IMR-90 (cell line): ENCODE results near the gene SESN3. TPM values are rescaled to one million over a fixed set of nuclear protein-coding genes. Genes with fewer than 3 reads are reported as not detected.

Source experiments
- ATAC-seq: fragments of 200-7000 bp; cut with Tn5 transposase; 2 replicates; pipeline ENCODE4 v1.9.1; 2020; ENCODE audit warnings: low read depth, mild to moderate bottlenecking, moderate library complexity
- BruUV-seq: library from RNA; stranded (reverse); fragments of 400-500 nt; replicated peaks from 2 replicates; lab custom pipeline; 2021; lab: Mats Ljungman, UMichigan
- CTCF ChIA-PET: fragments of 300-600 bp; formaldehyde crosslinking; extraction: SDS; loops from one replicate; lab custom pipeline; 2021; ENCODE audit warnings: antibody characterized with exemption; lab: Yijun Ruan, JAX
- POLR2A ChIA-PET: fragments of 300-600 bp; sonication (Branson Sonifier 250); formaldehyde crosslinking; loops from one replicate; lab custom pipeline; 2022; ENCODE audit warnings: antibody characterized with exemption; ENCODE audit not compliant: unreplicated experiment; lab: Charles Lee
- DNase-seq: peaks from one replicate; pipeline ENCODE4 v3.0.0; 2013
- H2AFZ ChIP-seq: replicated peaks from 2 replicates; pipeline ENCODE3; 2013; ENCODE audit warnings: low read length, mild to moderate bottlenecking; ENCODE audit not compliant: poor library complexity
- H2AK5ac ChIP-seq: 2 replicates; pipeline ENCODE4 v1.6.1; 2013; ENCODE audit warnings: low read depth, low read length, inconsistent platforms
- H2AK9ac ChIP-seq: replicated peaks from 2 replicates; pipeline ENCODE3; 2013; ENCODE audit warnings: mild to moderate bottlenecking, low read depth, low read length, moderate library complexity; ENCODE audit not compliant: poor library complexity
- H2BK120ac ChIP-seq: 2 replicates; pipeline ENCODE4 v1.6.1; 2013; ENCODE audit warnings: low read depth, low read length, inconsistent platforms
- H2BK15ac ChIP-seq: 3 replicates; pipeline ENCODE4 v1.6.1; 2013; ENCODE audit warnings: low read depth, low read length, inconsistent platforms
- H2BK20ac ChIP-seq: 2 replicates; pipeline ENCODE4 v1.6.1; 2013; ENCODE audit warnings: low read depth, mild to moderate bottlenecking, inconsistent platforms, low read length, moderate library complexity
- H2BK5ac ChIP-seq: 2 replicates; pipeline ENCODE4 v1.6.1; 2013; ENCODE audit warnings: mild to moderate bottlenecking, low read depth, low read length, inconsistent platforms; ENCODE audit not compliant: poor library complexity, severe bottlenecking
- H3K14ac ChIP-seq: replicated peaks from 2 replicates; pipeline ENCODE4 v1.6.1; 2013; ENCODE audit warnings: low read depth, low read length, inconsistent platforms
- H3K18ac ChIP-seq: 2 replicates; pipeline ENCODE4 v1.6.1; 2013; ENCODE audit warnings: low read depth, low read length, control low read depth
- H3K23ac ChIP-seq: 2 replicates; pipeline ENCODE4 v1.6.1; 2013; ENCODE audit warnings: low read depth, low read length, inconsistent platforms
- H3K27ac ChIP-seq: 2 replicates; pipeline ENCODE4 v1.5.1; 2013; ENCODE audit warnings: mild to moderate bottlenecking, control low read depth, low read length; ENCODE audit not compliant: insufficient read depth
- H3K27me3 ChIP-seq: 2 replicates; pipeline ENCODE4 v1.6.1; 2013; ENCODE audit warnings: low read length; ENCODE audit not compliant: control insufficient read depth, insufficient read depth
- H3K36me3 ChIP-seq: 2 replicates; pipeline ENCODE4 v1.6.1; 2013; ENCODE audit warnings: low read length, mixed read lengths; ENCODE audit not compliant: control insufficient read depth, insufficient read depth
- H3K4ac ChIP-seq: 2 replicates; pipeline ENCODE4 v1.6.1; 2013; ENCODE audit warnings: low read depth, low read length, inconsistent platforms
- H3K4me1 ChIP-seq: 2 replicates; pipeline ENCODE4 v1.6.1; 2013; ENCODE audit warnings: low read length, mixed read lengths; ENCODE audit not compliant: control insufficient read depth, insufficient read depth
- H3K4me2 ChIP-seq: 2 replicates; pipeline ENCODE4 v1.6.1; 2013; ENCODE audit warnings: low read depth, mild to moderate bottlenecking, control low read depth, low read length, moderate library complexity
- H3K4me3 ChIP-seq: 2 replicates; pipeline ENCODE4 v1.5.1; 2013; ENCODE audit warnings: low read depth, mild to moderate bottlenecking, control low read depth, low read length, moderate library complexity; ENCODE audit not compliant: insufficient read depth
- H3K56ac ChIP-seq: 2 replicates; pipeline ENCODE4 v1.6.1; 2013; ENCODE audit warnings: low read length, inconsistent platforms; ENCODE audit not compliant: insufficient read depth; ENCODE audit errors: extremely low read depth
- H3K79me1 ChIP-seq, 2 experiments: 2 replicates each; pipeline ENCODE4 v1.6.1; 2013; ENCODE audit warnings: low read length in 2 of 2, inconsistent platforms in 1 of 2, low read depth in 1 of 2
- H3K9ac ChIP-seq: 2 replicates; pipeline ENCODE4 v1.6.1; 2013; ENCODE audit warnings: low read depth, low read length, control low read depth
- H3K9me1 ChIP-seq: 2 replicates; pipeline ENCODE4 v1.6.1; 2013; ENCODE audit warnings: low read length, inconsistent platforms; ENCODE audit not compliant: insufficient read depth
- H3K9me3 ChIP-seq: 2 replicates; pipeline ENCODE4 v1.6.1; 2013; ENCODE audit warnings: low read length; ENCODE audit not compliant: control insufficient read depth, insufficient read depth
- H4K20me1 ChIP-seq: 2 replicates; pipeline ENCODE4 v1.6.1; 2013; ENCODE audit warnings: low read length, inconsistent platforms; ENCODE audit not compliant: insufficient read depth
- H4K5ac ChIP-seq: 2 replicates; pipeline ENCODE4 v1.6.1; 2013; ENCODE audit warnings: mild to moderate bottlenecking, low read depth, low read length, control low read depth
- H4K8ac ChIP-seq, 2 experiments: 2 replicates each; pipeline ENCODE4 v1.6.1; 2013; ENCODE audit warnings: low read depth in 2 of 2, low read length in 2 of 2, control low read depth in 1 of 2, inconsistent platforms in 1 of 2
- H4K91ac ChIP-seq: 2 replicates; pipeline ENCODE4 v1.6.1; 2013; ENCODE audit warnings: low read depth, low read length, inconsistent platforms; ENCODE audit not compliant: insufficient read depth
- CTCF ChIP-seq: conservative IDR thresholded peaks from 2 replicates; pipeline ENCODE4 v1.5.1; 2012; ENCODE audit warnings: mild to moderate bottlenecking, low read depth, low read length, improper control_type of control experiment
- ELK1 ChIP-seq: fragments of 150-350 bp; IDR thresholded peaks from 2 replicates; pipeline ENCODE4 v1.6.1; 2016; ENCODE audit warnings: low read depth, mild to moderate bottlenecking, low read length, moderate library complexity, borderline replicate concordance
- MAFK ChIP-seq: IDR thresholded peaks from 2 replicates; pipeline ENCODE4 v1.6.1; 2012; ENCODE audit warnings: low read depth, low read length, improper control_type of control experiment
- MAZ ChIP-seq: IDR thresholded peaks from 2 replicates; pipeline ENCODE4 v1.6.1; 2012; ENCODE audit warnings: low read depth, mild to moderate bottlenecking, low read length, improper control_type of control experiment, moderate library complexity, borderline replicate concordance
- MXI1 ChIP-seq: IDR thresholded peaks from 2 replicates; pipeline ENCODE4 v1.6.1; 2012; ENCODE audit warnings: low read depth, mild to moderate bottlenecking, low read length, moderate library complexity, borderline replicate concordance
- NFE2L2 ChIP-seq: fragments of 150-350 bp; IDR thresholded peaks from 2 replicates; pipeline ENCODE4 v1.6.1; 2016; ENCODE audit warnings: low read depth, mild to moderate bottlenecking, low read length
- RCOR1 ChIP-seq: IDR thresholded peaks from 2 replicates; pipeline ENCODE4 v1.6.1; 2012; ENCODE audit warnings: mild to moderate bottlenecking, low read length, improper control_type of control experiment; ENCODE audit not compliant: insufficient replicate concordance
- USF2 ChIP-seq: fragments of 150-350 bp; IDR thresholded peaks from 2 replicates; pipeline ENCODE4 v1.6.1; 2017; ENCODE audit warnings: mild to moderate bottlenecking, antibody characterized with exemption, low read length, low read depth
- WGBS, 2 experiments: methylation state at CpG; one replicate each; pipeline versions ENCODE4 v1.1.5 to v1.1.7; 2013; ENCODE audit warnings: missing lambda C conversion rate in 2 of 2; ENCODE audit not compliant: insufficient read length in 1 of 2; ENCODE audit errors: extremely low coverage in 2 of 2; 5-methylcytosine and 5-hydroxymethylcytosine counted together
- dilution Hi-C: fragments of 300-500 bp; cut with HindIII; formaldehyde crosslinking; loops from one replicate; pipeline ENCODE4 v1.14.3; 2018; ENCODE audit warnings: low sequenced_read_pairs; ENCODE audit not compliant: unreplicated experiment
- in situ Hi-C: fragments of 300-500 bp; cut with MboI; formaldehyde crosslinking; loops from 3 replicates; pipeline ENCODE4 v1.14.3; 2019; ENCODE audit warnings: low sequenced_read_pairs, inconsistent platforms, mixed read lengths
- intact Hi-C: fragments of 100-400 bp; cut with micrococcal nuclease; formaldehyde crosslinking; loops from 2 replicates; pipeline ENCODE4 v1.10.0; 2022
- polyA plus RNA-seq, 3 experiments: library from polyadenylated mRNA; depleted of rRNA; stranded (reverse); fragments of >200 nt; gene quantifications; 2 replicates each; pipeline ENCODE4 v1.2.3, GENCODE V29; 2012; ENCODE audit warnings: low replicate concordance in 1 of 3
- total RNA-seq: library from RNA; depleted of rRNA; stranded (reverse); fragments of >200 nt; gene quantifications from 2 replicates; pipeline ENCODE4 v1.2.3, GENCODE V29; 2012

Gene SESN3
- total and polyA plus RNA-seq, 2 of the 4 experiments (the other 2 are of a cell fraction) = 2.0 to 7.7 TPM

- dilution Hi-C loops (no loop called here), in situ Hi-C loops (no loop called here), intact Hi-C loops (no loop called here)
- Histone ChIP-seq H3K9ac (no peak overlapping the region), H4K8ac (no peak overlapping the region), H2AFZ (no peak overlapping the region), H3K56ac (no peak overlapping the region), H3K27me3 (peaks cover 2% of the 10 kb centered on the region), H3K4me1 (no peaks in the 10 kb centered on the region), H2BK5ac (no peak overlapping the region), H3K9me1 (no peaks in the 10 kb centered on the region), H2BK20ac (no peak overlapping the region), H3K79me1 (no peaks in the 10 kb centered on the region), H4K91ac (no peak overlapping the region), H3K27ac (no peak overlapping the region), H3K14ac (no peak overlapping the region), H3K4ac (no peak overlapping the region), H3K23ac (no peak overlapping the region), H2AK5ac (no peak overlapping the region), H3K9me3 (no peaks in the 10 kb centered on the region), H2BK120ac (no peak overlapping the region), H3K36me3 (no peaks in the 10 kb centered on the region), H3K4me2 (no peak overlapping the region), H2BK15ac (no peak overlapping the region), H3K4me3 (no peak overlapping the region), H4K20me1 (no peaks in the 10 kb centered on the region), H3K18ac (no peak overlapping the region), H4K5ac (no peak overlapping the region), H2AK9ac (no peak overlapping the region)
- ChIA-PET CTCF (no interaction called here), POLR2A (no interaction called here)
- BruUV-seq = no TSS peak
- ATAC-seq (no peak), DNase-seq (no peak)
- WGBS, 2 experiments = no CpG with 5 or more reads among the region's 2 CpGs
- TF ChIP-seq USF2 = no peak
- no peak for TF ChIP-seq RCOR1
- TF ChIP-seq MAFK = no peak
- no peak for TF ChIP-seq CTCF
- no peak for TF ChIP-seq MXI1
- no peak for TF ChIP-seq ELK1
- no peak for TF ChIP-seq MAZ
- TF ChIP-seq NFE2L2 = no peak
Measured at GRCh38 chr11:95243673-95244072, 12.7 kb upstream of the SESN3 start.
